ENCODE measurements around the gene CCDC187.

Gene CCDC187

GRCh38 chr9:136255896-136256890 lies 47.7 kb downstream of the CCDC187 start:
- Histone ChIP-seq H3K79me2 (ENCODE audit: insufficient read depth, low read depth) (no peaks in the 10 kb centered on the region), H3K27me3 (ENCODE audit: insufficient read depth, low read depth) (peaks cover 91% of the 10 kb centered on the region), H3K9ac (no peak overlapping the region), H3K4me3 (IDR thresholded peaks at IDR 0.05; ENCODE audit: insufficient read depth, low read depth, low read length) (no peak overlapping the region), H2AFZ (ENCODE audit: low read depth) (no peak overlapping the region), H3K4me1 (ENCODE audit: low read depth, poor library complexity, severe bottlenecking) (no peaks in the 10 kb centered on the region), H3K27ac (no peak overlapping the region), H4K20me1 (ENCODE audit: insufficient read depth) (no peaks in the 10 kb centered on the region), H3K36me3 (ENCODE audit: insufficient read depth) (no peaks in the 10 kb centered on the region), H3K4me2 (no peak overlapping the region)
- no peak for TF ChIP-seq CTCF (conservative IDR thresholded peaks at IDR 0.05; ENCODE audit: low read depth, low read length)

GRCh38 chr9:136255166-136255538 lies 48.7 kb downstream of the CCDC187 start:
- no peaks in the 10 kb centered on the region for H3K79me2 ChIP-seq (ENCODE audit: insufficient read depth, low read depth)
- H2AFZ ChIP-seq (ENCODE audit: low read depth) = no peak overlapping the region
- H3K27ac ChIP-seq = no peak overlapping the region
- TF ChIP-seq CTCF (conservative IDR thresholded peaks at IDR 0.05; ENCODE audit: low read depth, low read length) = no peak
- H3K9ac ChIP-seq = no peak overlapping the region
- H3K4me2 ChIP-seq = no peak overlapping the region
- H3K36me3 ChIP-seq (ENCODE audit: insufficient read depth) = no peaks in the 10 kb centered on the region
- H4K20me1 ChIP-seq (ENCODE audit: insufficient read depth) = no peaks in the 10 kb centered on the region
- H3K27me3 ChIP-seq (ENCODE audit: insufficient read depth, low read depth) = peaks cover 93% of the 10 kb centered on the region
- H3K4me3 ChIP-seq (IDR thresholded peaks at IDR 0.05; ENCODE audit: insufficient read depth, low read depth, low read length) = no peak overlapping the region
- H3K4me1 ChIP-seq (ENCODE audit: low read depth, poor library complexity, severe bottlenecking) = no peaks in the 10 kb centered on the region

- Histone ChIP-seq H3K4me2 (no peak overlapping the region), H3K4me1 (ENCODE audit: low read depth, poor library complexity, severe bottlenecking) (no peaks in the 10 kb centered on the region), H3K36me3 (ENCODE audit: insufficient read depth) (no peaks in the 10 kb centered on the region), H3K4me3 (IDR thresholded peaks at IDR 0.05; ENCODE audit: insufficient read depth, low read depth, low read length) (no peak overlapping the region), H3K27me3 (ENCODE audit: insufficient read depth, low read depth) (peaks cover 93% of the 10 kb centered on the region), H4K20me1 (ENCODE audit: insufficient read depth) (no peaks in the 10 kb centered on the region), H2AFZ (ENCODE audit: low read depth) (no peak overlapping the region), H3K27ac (no peak overlapping the region), H3K9ac (no peak overlapping the region), H3K79me2 (ENCODE audit: insufficient read depth, low read depth) (no peaks in the 10 kb centered on the region)
- TF ChIP-seq CTCF (conservative IDR thresholded peaks at IDR 0.05; ENCODE audit: low read depth, low read length) = no peak
These were observed 49.3 kb downstream of the CCDC187 start for GRCh38 chr9:136254381-136255165.

GRCh38 chr9:136253246-136254130 lies 50.4 kb downstream of the CCDC187 start:
- Histone ChIP-seq H3K27me3 (ENCODE audit: insufficient read depth, low read depth) (peaks cover 93% of the 10 kb centered on the region), H3K4me3 (IDR thresholded peaks at IDR 0.05; ENCODE audit: insufficient read depth, low read depth, low read length) (no peak overlapping the region), H3K4me2 (no peak overlapping the region), H3K4me1 (ENCODE audit: low read depth, poor library complexity, severe bottlenecking) (no peaks in the 10 kb centered on the region), H4K20me1 (ENCODE audit: insufficient read depth) (no peaks in the 10 kb centered on the region), H2AFZ (ENCODE audit: low read depth) (no peak overlapping the region), H3K27ac (no peak overlapping the region), H3K36me3 (ENCODE audit: insufficient read depth) (no peaks in the 10 kb centered on the region), H3K79me2 (ENCODE audit: insufficient read depth, low read depth) (no peaks in the 10 kb centered on the region), H3K9ac (no peak overlapping the region)
- TF ChIP-seq CTCF (conservative IDR thresholded peaks at IDR 0.05; ENCODE audit: low read depth, low read length) = no peak
